ENCODE measurements around the gene DSCAML1. TPM values are rescaled to one million over a fixed set of nuclear protein-coding genes. Genes with fewer than 3 reads are reported as not detected.

The DSCAML1 gene
- total RNA-seq, 4 donors from 2014 or later = 0.20 to 1.1 (median 0.36) TPM

DNA sequence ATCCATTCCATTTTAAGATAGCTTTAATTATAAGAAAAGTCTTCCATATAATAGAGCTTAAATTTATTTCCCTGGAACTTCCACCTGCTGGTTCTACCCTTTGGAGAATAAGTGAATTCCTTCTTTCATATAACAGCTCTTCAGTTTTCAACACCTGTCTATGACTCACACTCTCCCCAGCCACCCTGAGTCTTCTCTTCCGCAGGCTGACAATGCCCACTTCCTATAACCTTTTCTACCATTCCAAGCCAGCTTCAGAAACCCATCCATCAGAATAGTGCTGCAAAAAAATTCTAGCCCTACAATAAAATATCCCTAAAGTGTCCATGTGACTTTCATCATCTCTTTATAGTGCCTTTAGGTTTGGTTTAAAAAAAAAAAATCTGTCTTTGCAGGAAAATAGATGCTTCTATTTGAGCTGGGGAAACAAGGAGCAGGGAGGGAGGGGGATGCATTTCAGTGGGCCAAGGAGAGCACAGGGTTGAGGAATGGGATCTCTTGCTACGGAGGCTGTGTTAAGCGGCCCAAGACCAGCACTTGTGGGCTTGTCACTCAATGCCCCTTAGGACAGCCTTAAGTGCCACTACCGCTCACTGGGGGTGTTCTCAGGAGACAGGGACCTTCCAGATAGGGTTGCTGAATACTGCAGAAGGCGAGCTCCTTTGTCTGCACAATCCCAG is 178.6 kb downstream of the DSCAML1 start:
- Histone ChIP-seq H3K27me3 (peaks cover 0 to 6% of the 10 kb centered on the region in 2 donors), H3K4me1 (no peaks in the 10 kb centered on the region), H3K27ac (no peak overlapping the region), H3K4me3 (no peak overlapping the region), H3K36me3 (no peaks in the 10 kb centered on the region), H3K9me3 (peaks cover 0 to 30% (median 0%) of the 10 kb centered on the region in 4 donors)
- DNase-seq (ENCODE audit: low spot score in 2 of 2) = no peak
- WGBS, 2 donors = 75 to 81% methylated on average over 5 of the region's 5 CpGs
- no peak for TF ChIP-seq POLR2A (IDR thresholded peaks at IDR 0.05)
- no peak for TF ChIP-seq EP300 (IDR thresholded peaks at IDR 0.05)
- TF ChIP-seq, protein P1, sequence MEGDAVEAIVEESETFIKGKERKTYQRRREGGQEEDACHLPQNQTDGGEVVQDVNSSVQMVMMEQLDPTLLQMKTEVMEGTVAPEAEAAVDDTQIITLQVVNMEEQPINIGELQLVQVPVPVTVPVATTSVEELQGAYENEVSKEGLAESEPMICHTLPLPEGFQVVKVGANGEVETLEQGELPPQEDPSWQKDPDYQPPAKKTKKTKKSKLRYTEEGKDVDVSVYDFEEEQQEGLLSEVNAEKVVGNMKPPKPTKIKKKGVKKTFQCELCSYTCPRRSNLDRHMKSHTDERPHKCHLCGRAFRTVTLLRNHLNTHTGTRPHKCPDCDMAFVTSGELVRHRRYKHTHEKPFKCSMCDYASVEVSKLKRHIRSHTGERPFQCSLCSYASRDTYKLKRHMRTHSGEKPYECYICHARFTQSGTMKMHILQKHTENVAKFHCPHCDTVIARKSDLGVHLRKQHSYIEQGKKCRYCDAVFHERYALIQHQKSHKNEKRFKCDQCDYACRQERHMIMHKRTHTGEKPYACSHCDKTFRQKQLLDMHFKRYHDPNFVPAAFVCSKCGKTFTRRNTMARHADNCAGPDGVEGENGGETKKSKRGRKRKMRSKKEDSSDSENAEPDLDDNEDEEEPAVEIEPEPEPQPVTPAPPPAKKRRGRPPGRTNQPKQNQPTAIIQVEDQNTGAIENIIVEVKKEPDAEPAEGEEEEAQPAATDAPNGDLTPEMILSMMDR (IDR thresholded peaks at IDR 0.05) = no peak

DNA sequence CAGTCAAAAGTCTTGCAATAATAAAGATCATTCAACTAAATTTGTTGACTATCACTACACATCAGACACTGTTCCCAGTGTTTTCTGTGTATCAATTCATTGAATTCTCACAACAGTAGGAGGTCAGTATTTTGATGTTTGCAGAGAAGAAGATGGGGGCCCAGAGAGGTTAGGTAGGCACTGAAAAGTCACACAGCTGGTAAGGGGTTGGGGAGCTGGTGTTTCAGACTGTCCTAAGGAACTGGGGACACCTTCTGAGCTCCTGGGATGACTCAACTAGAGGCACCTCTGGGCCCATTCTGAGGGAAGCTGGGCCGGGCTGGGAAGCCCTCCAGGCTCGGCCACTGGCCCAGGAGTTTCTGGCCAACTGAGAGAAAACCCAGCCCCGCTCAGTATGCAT is 180.0 kb downstream of the DSCAML1 start:
- peaks cover 0 to 21% (median 0%) of the 10 kb centered on the region in 4 donors for H3K9me3 ChIP-seq
- TF ChIP-seq POLR2A (IDR thresholded peaks at IDR 0.05) (no peak), EP300 (IDR thresholded peaks at IDR 0.05) (no peak)
- TF ChIP-seq, protein P1 (IDR thresholded peaks at IDR 0.05) = no peak
- H3K36me3 ChIP-seq = no peaks in the 10 kb centered on the region
- peaks cover 0 to 7% of the 10 kb centered on the region in 2 donors for H3K27me3 ChIP-seq
- no peak overlapping the region for H3K27ac ChIP-seq
- 75 to 82% methylated on average over 3 of the region's 3 CpGs for WGBS, 2 donors
- no peak overlapping the region for H3K4me3 ChIP-seq
- no peak for DNase-seq (ENCODE audit: low spot score in 2 of 2)
- H3K4me1 ChIP-seq = no peaks in the 10 kb centered on the region

DNA sequence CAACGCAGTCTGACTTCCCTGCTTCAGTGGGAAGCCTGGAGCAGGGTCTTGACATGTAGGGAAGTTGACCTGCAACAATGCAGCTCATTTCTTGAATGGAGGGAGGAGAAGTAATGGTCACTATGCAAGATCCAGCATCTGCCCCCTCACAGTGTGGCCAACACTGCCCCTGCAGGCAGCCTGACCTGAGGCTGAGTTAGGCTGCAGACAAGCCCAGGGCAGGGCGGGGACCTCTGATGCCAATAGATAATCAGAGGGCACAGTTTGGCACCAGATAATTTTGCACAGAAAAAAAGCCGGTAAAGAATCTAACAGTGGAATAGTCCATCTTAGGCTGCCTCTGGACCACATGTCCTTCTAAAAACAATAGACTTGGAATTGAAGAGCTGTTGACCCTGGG is 182.3 kb downstream of the DSCAML1 start:
- 86% methylated on average over 3 of the region's 3 CpGs for WGBS, 2 donors

DNA sequence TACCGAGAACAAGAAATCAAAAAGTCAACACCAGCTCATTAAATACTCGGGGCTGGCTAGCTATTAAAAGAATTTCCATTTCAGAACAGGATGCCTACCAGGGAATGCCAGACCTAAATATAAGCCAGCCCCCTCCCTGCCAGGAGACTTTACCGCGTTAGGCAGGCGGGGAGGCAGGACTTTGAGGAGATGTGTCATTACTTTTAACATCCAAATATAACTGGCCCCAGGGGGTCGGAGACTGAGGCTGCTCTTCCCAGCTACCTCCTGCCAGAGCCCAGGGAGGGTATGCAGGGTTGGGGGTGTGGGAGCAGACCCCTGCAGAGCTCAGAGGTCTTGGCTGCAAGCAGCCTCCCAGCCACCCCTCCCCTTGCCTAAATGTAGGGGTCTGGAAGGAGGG is 183.5 kb downstream of the DSCAML1 start:
- Histone ChIP-seq H3K27ac (no peak overlapping the region), H3K4me3 (no peak overlapping the region), H3K27me3 (peaks cover 0 to 7% of the 10 kb centered on the region in 2 donors), H3K9me3 (peaks cover 0 to 12% (median 0%) of the 10 kb centered on the region in 4 donors), H3K4me1 (no peaks in the 10 kb centered on the region), H3K36me3 (no peaks in the 10 kb centered on the region)
- WGBS, 2 donors = 24 to 41% methylated on average over 6 of the region's 6 CpGs
- TF ChIP-seq, protein P1 (IDR thresholded peaks at IDR 0.05) = no peak
- TF ChIP-seq POLR2A (IDR thresholded peaks at IDR 0.05) = no peak
- no peak for TF ChIP-seq EP300 (IDR thresholded peaks at IDR 0.05)
- DNase-seq (ENCODE audit: low spot score in 2 of 2) = no peak

More for the DNA sequence above, 182.3 kb downstream of the DSCAML1 start:
- DNase-seq (ENCODE audit: low spot score in 2 of 2) = no peak
- no peak overlapping the region for H3K27ac ChIP-seq
- no peak overlapping the region for H3K4me3 ChIP-seq
- TF ChIP-seq POLR2A (IDR thresholded peaks at IDR 0.05) (no peak), EP300 (IDR thresholded peaks at IDR 0.05) (no peak)
- TF ChIP-seq, protein P1 (IDR thresholded peaks at IDR 0.05) = no peak
- peaks cover 0 to 7% of the 10 kb centered on the region in 2 donors for H3K27me3 ChIP-seq
- no peaks in the 10 kb centered on the region for H3K4me1 ChIP-seq
- no peaks in the 10 kb centered on the region for H3K36me3 ChIP-seq
- peaks cover 0 to 12% (median 0%) of the 10 kb centered on the region in 4 donors for H3K9me3 ChIP-seq

DNA sequence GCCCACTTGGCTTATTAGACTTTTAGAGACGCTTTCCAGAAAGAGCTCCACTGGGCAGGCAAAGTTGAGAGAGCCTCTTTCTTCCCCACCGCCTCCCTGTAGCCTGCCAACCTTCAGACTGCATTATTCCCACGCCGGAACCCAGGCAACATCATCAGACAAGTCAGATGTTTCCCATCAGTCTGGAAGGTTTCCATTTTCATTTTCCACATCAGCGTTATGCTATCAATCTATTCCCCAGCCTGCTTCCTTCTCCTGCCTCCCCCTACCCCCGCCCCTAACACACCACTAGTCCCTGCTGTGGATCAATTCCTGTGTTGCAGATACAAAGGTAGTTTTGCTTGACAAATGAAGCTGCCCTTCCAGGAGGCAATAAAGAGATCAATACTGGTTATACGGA is 184.8 kb downstream of the DSCAML1 start:
- no peak overlapping the region for H3K4me3 ChIP-seq
- H3K36me3 ChIP-seq = no peaks in the 10 kb centered on the region
- H3K27ac ChIP-seq = no peak overlapping the region
- H3K4me1 ChIP-seq = no peaks in the 10 kb centered on the region
- no peak for DNase-seq (ENCODE audit: low spot score in 2 of 2)
- H3K27me3 ChIP-seq = peaks cover 0 to 7% of the 10 kb centered on the region in 2 donors
- H3K9me3 ChIP-seq = peaks cover 0 to 12% (median 0%) of the 10 kb centered on the region in 4 donors
- 57 to 70% methylated on average over 7 of the region's 7 CpGs for WGBS, 2 donors
- TF ChIP-seq POLR2A (IDR thresholded peaks at IDR 0.05) (no peak), EP300 (IDR thresholded peaks at IDR 0.05) (no peak)
- TF ChIP-seq, protein P1 (IDR thresholded peaks at IDR 0.05) = no peak

Measured in tibial nerve (tissue), 4 donors.